Breast epithelium (tissue), 4 donors: Measurements from ENCODE around the gene MYOT. TPM values are rescaled to one million over a fixed set of nuclear protein-coding genes. Genes with fewer than 3 reads are reported as not detected.

ENCODE experiments used
- DNase-seq, 2 donors: peaks; one replicate each; pipeline ENCODE4 v3.0.0-alpha.2; 2019; ENCODE audit warnings: low spot score in 2 of 2
- H3K27ac ChIP-seq, 2 donors: fragments of 200-600 bp; sonication (generic) in 1 of 2; one replicate each; pipeline ENCODE4 v1.5.1; 2016 to 2019; ENCODE audit warnings: mild to moderate bottlenecking in 1 of 2
- H3K27me3 ChIP-seq, 2 donors: fragments of 200-600 bp; sonication (generic) in 1 of 2; one replicate each; pipeline versions ENCODE4 v1.5.1 to v1.6.0; 2017 to 2019; ENCODE audit warnings: control low read depth in 1 of 2, mild to moderate bottlenecking in 1 of 2
- H3K36me3 ChIP-seq: fragments of 200-600 bp; one replicate; pipeline ENCODE4 v1.5.1; 2019
- H3K4me1 ChIP-seq, 2 donors: fragments of 200-600 bp; sonication (generic); one replicate each; pipeline ENCODE4 v1.5.1; 2016 to 2019; ENCODE audit warnings: control low read depth in 1 of 2
- H3K4me3 ChIP-seq, 3 donors: fragments of 200-600 bp; sonication (generic); 1 replicate in 2 of 3; 2 replicates in 1 of 3; pipeline ENCODE4 v1.5.1; 2016 to 2019; ENCODE audit warnings: mild to moderate bottlenecking in 3 of 3, moderate library complexity in 2 of 3
- H3K9me3 ChIP-seq, 2 donors: fragments of 200-600 bp; sonication (generic) in 1 of 2; one replicate each; pipeline ENCODE4 v1.5.1; 2016 to 2019; ENCODE audit warnings: control low read depth in 1 of 2
- POLR2A ChIP-seq: fragments of 450-650 bp; IDR thresholded peaks from one replicate; pipeline ENCODE4 v1.6.1; 2016; ENCODE audit warnings: antibody characterized with exemption, mild to moderate bottlenecking, moderate library complexity
- POLR2AphosphoS5 ChIP-seq, 3 donors: sonication (generic); formaldehyde crosslinking; IDR thresholded peaks; one replicate each; pipeline ENCODE4 v1.6.1; 2017; ENCODE audit warnings: antibody characterized with exemption in 3 of 3
- intact Hi-C: fragments of 100-400 bp; cut with DNase I; formaldehyde crosslinking; loops from one replicate; pipeline ENCODE4 v1.15.1; 2023; ENCODE audit warnings: low total_unique reads
- total RNA-seq, 3 donors: library from RNA; depleted of rRNA; stranded (reverse); fragments of >200 nt; gene quantifications; one replicate each; pipeline ENCODE4 v1.1.0, GENCODE V29; 2016
- TF ChIP-seq, protein P1 (sequence below), 3 donors: fragments of 450-650 bp; IDR thresholded peaks; one replicate each; pipeline ENCODE4 v1.5.1; 2016 to 2017; ENCODE audit warnings: antibody characterized with exemption in 3 of 3, mild to moderate bottlenecking in 3 of 3, moderate library complexity in 3 of 3

MYOT gene
- total RNA-seq, 3 donors from 2014 or later: 2.3 to 11.0 (median 4.7) TPM

DNA sequence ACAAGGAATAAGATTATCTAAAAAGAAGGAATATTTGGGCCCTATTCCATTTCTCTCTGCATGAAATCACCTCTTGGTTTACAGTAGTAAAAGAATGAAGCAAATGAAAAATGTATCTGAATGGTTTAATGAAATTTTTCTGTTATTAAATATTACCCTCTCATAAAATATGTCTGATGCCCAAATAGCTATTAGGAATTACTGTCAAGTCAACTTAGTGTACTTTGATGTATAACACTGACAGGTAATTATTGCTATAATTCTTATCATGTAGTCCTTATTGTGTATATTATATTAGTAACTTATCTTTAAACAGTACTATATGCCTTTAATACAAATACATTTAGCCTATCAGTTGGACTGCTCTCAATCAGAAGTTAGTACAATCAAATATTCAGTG lies 8.4 kb downstream of the MYOT start:
- no peaks in the 10 kb centered on the region for H3K27me3 ChIP-seq
- TF ChIP-seq POLR2A (no peak), POLR2AphosphoS5 (IDR thresholded peaks at IDR 0.05) (no peak)
- TF ChIP-seq, protein P1, sequence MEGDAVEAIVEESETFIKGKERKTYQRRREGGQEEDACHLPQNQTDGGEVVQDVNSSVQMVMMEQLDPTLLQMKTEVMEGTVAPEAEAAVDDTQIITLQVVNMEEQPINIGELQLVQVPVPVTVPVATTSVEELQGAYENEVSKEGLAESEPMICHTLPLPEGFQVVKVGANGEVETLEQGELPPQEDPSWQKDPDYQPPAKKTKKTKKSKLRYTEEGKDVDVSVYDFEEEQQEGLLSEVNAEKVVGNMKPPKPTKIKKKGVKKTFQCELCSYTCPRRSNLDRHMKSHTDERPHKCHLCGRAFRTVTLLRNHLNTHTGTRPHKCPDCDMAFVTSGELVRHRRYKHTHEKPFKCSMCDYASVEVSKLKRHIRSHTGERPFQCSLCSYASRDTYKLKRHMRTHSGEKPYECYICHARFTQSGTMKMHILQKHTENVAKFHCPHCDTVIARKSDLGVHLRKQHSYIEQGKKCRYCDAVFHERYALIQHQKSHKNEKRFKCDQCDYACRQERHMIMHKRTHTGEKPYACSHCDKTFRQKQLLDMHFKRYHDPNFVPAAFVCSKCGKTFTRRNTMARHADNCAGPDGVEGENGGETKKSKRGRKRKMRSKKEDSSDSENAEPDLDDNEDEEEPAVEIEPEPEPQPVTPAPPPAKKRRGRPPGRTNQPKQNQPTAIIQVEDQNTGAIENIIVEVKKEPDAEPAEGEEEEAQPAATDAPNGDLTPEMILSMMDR (IDR thresholded peaks at IDR 0.05): no peak
- no peaks in the 10 kb centered on the region for H3K36me3 ChIP-seq
- no peak for DNase-seq
- H3K4me1 ChIP-seq: no peaks in the 10 kb centered on the region
- intact Hi-C loops: no loop called here
- no peak overlapping the region for H3K27ac ChIP-seq
- no peak overlapping the region for H3K4me3 ChIP-seq
- no peaks in the 10 kb centered on the region for H3K9me3 ChIP-seq

DNA sequence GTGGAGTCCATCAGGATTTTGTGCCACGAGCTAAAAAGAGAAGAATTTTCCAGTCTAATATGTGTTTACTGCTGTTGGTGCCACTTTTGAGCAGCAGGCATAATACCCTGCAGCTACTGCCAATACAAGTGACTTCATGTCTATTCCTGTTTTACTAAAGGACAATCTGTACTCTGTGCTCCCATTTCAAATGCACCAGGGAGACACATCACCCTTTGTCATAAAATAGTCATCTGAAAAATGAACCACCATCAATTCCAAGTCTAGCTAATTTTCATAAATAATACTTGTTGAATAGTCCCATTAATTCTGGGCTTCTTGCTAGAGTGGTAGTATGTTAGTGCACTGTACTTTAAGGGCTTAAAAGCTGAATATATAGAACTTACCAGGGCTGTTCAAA lies 12.7 kb downstream of the MYOT start:
- intact Hi-C loops: no loop called here
- Histone ChIP-seq H3K27ac (no peak overlapping the region), H3K27me3 (no peaks in the 10 kb centered on the region), H3K4me1 (no peaks in the 10 kb centered on the region), H3K36me3 (no peaks in the 10 kb centered on the region), H3K9me3 (no peaks in the 10 kb centered on the region), H3K4me3 (no peak overlapping the region)
- no peak for DNase-seq
- no peak for TF ChIP-seq POLR2AphosphoS5 (IDR thresholded peaks at IDR 0.05)

DNA sequence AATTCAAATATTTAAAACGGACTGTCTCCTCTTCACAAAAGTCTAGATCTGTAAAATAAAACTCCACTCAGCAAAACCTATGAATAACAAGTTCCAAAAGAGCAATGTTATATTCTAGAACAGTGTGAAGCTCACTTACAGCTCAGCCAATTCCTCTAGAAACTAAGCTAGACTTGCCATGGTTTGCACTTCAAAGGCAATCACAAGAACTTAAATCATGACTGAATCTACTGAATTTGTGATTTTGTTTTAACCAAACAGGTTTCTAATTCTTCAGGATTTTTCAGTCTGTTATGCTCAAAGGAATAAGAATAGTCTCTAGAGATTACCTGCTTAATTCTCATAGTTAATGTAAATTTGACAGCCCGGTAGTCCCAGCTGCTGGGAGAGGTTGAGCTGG lies 20.2 kb downstream of the MYOT start:
- Histone ChIP-seq H3K9me3 (no peaks in the 10 kb centered on the region), H3K36me3 (no peaks in the 10 kb centered on the region), H3K27ac (peak overlapping the region in 1 of 2 donors; percentile 87), H3K4me1 (no peaks in the 10 kb centered on the region), H3K4me3 (no peak overlapping the region), H3K27me3 (no peaks in the 10 kb centered on the region)
- no peak for DNase-seq
- no peak for TF ChIP-seq POLR2AphosphoS5 (IDR thresholded peaks at IDR 0.05)
- TF ChIP-seq, protein P1 (IDR thresholded peaks at IDR 0.05): no peak
- no peak for TF ChIP-seq POLR2A
- intact Hi-C loops: no loop called here

DNA sequence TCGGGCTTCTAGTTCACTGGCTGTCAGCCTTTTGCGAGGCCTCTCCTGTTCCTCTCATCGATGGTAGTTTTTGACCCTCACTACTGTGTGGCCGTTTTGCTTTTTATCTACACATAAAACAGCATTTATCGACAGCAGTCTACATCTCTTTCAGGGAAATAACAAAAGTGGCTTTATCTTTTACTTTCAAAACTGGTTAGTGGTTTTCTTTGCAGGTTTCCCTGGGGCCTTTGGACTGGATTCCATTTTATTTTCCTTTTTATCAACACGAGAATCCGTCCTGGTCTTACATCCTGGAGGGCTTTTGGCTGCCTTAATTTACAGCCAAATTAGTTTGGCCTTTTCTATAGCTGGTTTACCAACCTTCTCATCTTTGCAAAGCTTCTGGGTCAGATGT lies 20.8 kb downstream of the MYOT start:
- no peaks in the 10 kb centered on the region for H3K4me1 ChIP-seq
- no peaks in the 10 kb centered on the region for H3K36me3 ChIP-seq
- intact Hi-C loops: no loop called here
- H3K27ac ChIP-seq: peak overlapping the region; percentile 87 to 93
- no peak for DNase-seq
- TF ChIP-seq, protein P1 (IDR thresholded peaks at IDR 0.05): no peak
- TF ChIP-seq POLR2AphosphoS5 (IDR thresholded peaks at IDR 0.05): no peak
- TF ChIP-seq POLR2A: no peak
- H3K9me3 ChIP-seq: no peaks in the 10 kb centered on the region
- peak overlapping the region; percentile 36 to 71 (median 55) for H3K4me3 ChIP-seq
- no peaks in the 10 kb centered on the region for H3K27me3 ChIP-seq

DNA sequence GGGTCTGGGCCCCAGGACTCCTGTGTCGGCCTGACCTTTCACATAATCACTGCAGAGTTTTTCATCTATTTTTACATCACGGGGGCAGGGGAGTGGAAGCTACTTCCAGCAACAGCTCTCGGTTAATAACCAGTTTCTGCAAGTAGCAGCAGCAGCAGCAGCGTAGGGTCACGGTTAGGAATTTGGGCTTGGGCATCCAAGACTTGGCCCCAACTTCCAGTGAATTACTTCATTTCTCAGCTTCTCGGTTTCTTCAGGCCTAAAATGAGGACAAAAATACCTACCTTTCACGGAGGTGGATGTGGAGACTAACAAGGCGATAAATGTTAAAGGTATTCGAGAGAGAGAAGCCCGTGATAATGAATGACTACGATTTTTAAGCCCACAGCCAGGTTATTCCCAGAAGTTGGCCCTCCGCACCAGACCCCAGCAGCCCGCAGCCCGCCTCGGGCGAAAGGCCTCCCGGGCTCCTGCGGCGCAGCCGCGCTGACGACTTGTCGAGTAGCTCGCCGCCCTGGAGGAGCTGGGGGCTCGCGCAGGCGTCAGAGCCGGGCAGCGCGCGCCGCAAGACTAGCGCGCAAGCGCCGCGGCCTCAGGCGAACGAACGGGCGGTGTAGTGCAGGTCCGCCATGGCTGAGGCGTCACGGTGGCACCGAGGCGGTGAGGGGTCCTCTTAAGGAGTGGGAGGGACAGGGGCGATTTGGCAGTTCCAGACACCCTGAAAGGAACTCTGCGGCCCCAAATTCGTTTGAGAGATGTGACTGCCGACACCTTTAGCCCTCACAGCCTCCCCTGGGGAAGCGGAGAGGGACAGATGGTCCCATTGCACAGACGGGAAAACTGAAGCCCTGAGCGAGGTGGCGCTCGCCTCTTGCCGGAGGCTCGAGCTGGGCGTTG lies 21.5 kb downstream of the MYOT start, which contains the start of gene PKD2L2:
PKD2L2 (plus strand) TSS at position 595 of the 897 bp plus-strand sequence; CDS start at position 630, 35 bp downstream.
- TF ChIP-seq POLR2AphosphoS5 (IDR thresholded peaks at IDR 0.05) (peak in 2 of 3 donors; percentile 43 to 62), POLR2A (peak; percentile 22)
- TF ChIP-seq, protein P1 (IDR thresholded peaks at IDR 0.05): no peak
- intact Hi-C loops: no loop called here
- Histone ChIP-seq H3K27me3 (no peaks in the 10 kb centered on the region), H3K36me3 (no peaks in the 10 kb centered on the region), H3K27ac (peak within 1 kb of the TSS; percentile 87 to 93), H3K9me3 (no peaks in the 10 kb centered on the region), H3K4me1 (no peaks in the 10 kb centered on the region), H3K4me3 (peak within 1 kb of the TSS; percentile 36 to 71 (median 55))
- DNase-seq: peak; percentile 66 to 72
